Chondrocyte (in vitro differentiated cells): ENCODE results near the gene KCNF1. TPM values are rescaled to one million over a fixed set of nuclear protein-coding genes. Genes with fewer than 3 reads are reported as not detected.
"Not testable (repeated sequence)": the region's sequence is repeated elsewhere in the genome, so short reads cannot be mapped to it uniquely, and the experiment has no call there.

ENCODE experiments used
- DNase-seq: peaks from one replicate; pipeline ENCODE4 v3.0.0; 2021; ENCODE audit warnings: mixed read lengths, low spot score
- H3K27ac Mint-ChIP-seq: one replicate; pipeline ENCODE4 v1.8.0; 2021; ENCODE audit warnings: mild to moderate bottlenecking, moderate library complexity, mixed read lengths; ENCODE audit not compliant: unreplicated experiment
- H3K27me3 Mint-ChIP-seq: 2 replicates; pipeline ENCODE4 v1.8.0; 2021; ENCODE audit warnings: low read depth, mixed read lengths
- H3K36me3 Mint-ChIP-seq: 2 replicates; pipeline ENCODE4 v1.8.0; 2021; ENCODE audit warnings: low read depth, mixed read lengths
- H3K4me1 Mint-ChIP-seq: 2 replicates; pipeline ENCODE4 v1.8.0; 2021; ENCODE audit warnings: low read depth, mild to moderate bottlenecking, mixed read lengths
- H3K4me3 Mint-ChIP-seq: one replicate; pipeline ENCODE4 v1.8.0; 2021; ENCODE audit warnings: mild to moderate bottlenecking, moderate library complexity, mixed read lengths; ENCODE audit not compliant: unreplicated experiment
- H3K9me3 Mint-ChIP-seq: 2 replicates; pipeline ENCODE4 v1.8.0; 2021; ENCODE audit warnings: low read depth, mixed read lengths
- total RNA-seq: library from RNA; stranded (reverse); gene quantifications from 3 replicates; pipeline ENCODE4 v1.2.1, GENCODE V29; 2021
- TF ChIP-seq, protein P1 (sequence below): fragments of 200-600 bp; sonication (generic); IDR thresholded peaks from 2 replicates; pipeline ENCODE4 v1.5.0; 2021; ENCODE audit warnings: antibody characterized with exemption, mild to moderate bottlenecking, moderate library complexity

The KCNF1 gene
- total RNA-seq, 1 donor from 2014 or later = not detected

GRCh38 chr2:10957391-10957790, 45.7 kb downstream of the KCNF1 start:
- peak; percentile 34 for DNase-seq
- no peak overlapping the region for H3K27ac Mint-ChIP-seq

DNA sequence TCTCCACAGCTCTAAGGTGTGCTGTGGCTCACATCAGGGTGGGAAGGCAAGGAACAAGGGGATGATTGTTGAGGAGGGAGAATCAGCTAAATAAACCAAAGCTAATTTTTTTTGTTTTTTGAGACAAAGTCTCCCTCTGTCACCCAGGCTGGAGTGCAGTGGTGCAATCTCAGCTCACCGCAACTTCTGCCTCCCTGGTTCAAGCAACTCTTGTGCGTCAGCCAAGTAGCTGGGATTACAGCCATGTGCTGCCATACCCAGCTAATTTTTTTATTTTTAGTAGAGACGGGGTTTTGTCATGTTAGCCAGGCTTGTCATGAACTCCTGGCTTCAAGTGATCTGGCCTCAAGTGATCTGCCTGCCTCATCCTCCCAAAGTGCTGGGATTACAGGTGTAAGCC, 46.7 kb downstream of the KCNF1 start:
- not testable (repeated sequence) for H3K9me3 Mint-ChIP-seq, DNase-seq, H3K4me1 Mint-ChIP-seq, H3K36me3 Mint-ChIP-seq, H3K4me3 Mint-ChIP-seq, H3K27me3 Mint-ChIP-seq, H3K27ac Mint-ChIP-seq

More at GRCh38 chr2:10957391-10957790, 45.7 kb downstream of the KCNF1 start:
- Mint-ChIP-seq H3K4me1 (no peaks in the 10 kb centered on the region), H3K4me3 (no peak overlapping the region), H3K27me3 (peaks cover 5% of the 10 kb centered on the region), H3K9me3 (no peaks in the 10 kb centered on the region), H3K36me3 (no peaks in the 10 kb centered on the region)
- TF ChIP-seq, protein P1, sequence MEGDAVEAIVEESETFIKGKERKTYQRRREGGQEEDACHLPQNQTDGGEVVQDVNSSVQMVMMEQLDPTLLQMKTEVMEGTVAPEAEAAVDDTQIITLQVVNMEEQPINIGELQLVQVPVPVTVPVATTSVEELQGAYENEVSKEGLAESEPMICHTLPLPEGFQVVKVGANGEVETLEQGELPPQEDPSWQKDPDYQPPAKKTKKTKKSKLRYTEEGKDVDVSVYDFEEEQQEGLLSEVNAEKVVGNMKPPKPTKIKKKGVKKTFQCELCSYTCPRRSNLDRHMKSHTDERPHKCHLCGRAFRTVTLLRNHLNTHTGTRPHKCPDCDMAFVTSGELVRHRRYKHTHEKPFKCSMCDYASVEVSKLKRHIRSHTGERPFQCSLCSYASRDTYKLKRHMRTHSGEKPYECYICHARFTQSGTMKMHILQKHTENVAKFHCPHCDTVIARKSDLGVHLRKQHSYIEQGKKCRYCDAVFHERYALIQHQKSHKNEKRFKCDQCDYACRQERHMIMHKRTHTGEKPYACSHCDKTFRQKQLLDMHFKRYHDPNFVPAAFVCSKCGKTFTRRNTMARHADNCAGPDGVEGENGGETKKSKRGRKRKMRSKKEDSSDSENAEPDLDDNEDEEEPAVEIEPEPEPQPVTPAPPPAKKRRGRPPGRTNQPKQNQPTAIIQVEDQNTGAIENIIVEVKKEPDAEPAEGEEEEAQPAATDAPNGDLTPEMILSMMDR = no peak

DNA sequence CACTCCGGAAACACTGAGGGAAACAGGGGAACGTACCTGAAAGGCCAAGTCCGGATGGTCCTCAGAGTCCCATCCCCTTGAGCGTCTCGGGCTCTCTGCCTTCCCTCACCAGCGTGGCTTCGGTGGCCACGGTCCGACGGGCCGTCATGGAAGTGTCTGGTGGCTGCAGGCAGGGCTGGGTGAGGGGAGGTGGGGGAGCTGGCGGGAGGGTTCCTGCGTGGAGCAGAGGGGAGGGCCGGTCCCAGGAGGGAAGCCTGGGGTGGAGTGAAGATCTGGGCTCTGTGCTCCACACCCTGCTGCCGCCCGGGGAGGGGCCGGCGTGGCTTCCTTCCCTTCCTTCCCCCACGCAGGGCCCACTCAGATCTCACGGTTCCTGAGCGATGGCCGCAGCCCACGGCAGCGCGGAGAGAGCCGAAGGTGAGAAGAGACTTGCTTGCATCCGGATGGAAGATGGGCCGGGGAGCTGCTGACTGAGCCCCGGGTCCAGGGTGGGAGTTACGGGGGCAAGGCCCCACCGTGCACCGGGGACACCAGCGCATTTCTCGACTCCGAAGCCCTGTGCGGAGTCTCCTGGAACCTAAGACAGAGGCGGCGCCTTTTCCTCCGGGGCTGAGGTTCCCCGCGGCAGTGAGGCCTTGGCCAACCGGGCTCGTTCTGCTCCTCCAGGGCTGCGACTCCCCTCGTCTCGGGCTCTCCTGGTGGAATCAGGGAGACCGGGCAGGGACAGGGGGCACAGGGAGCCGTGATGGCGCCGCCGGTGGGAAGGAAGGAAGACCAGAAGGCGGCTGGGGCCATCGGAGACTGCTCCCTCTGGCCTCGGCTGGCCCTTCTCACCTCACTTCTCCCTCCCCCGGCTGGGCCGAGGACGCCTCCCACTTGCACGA, 49.1 kb downstream of the KCNF1 start:
- Mint-ChIP-seq H3K36me3 (no peaks in the 10 kb centered on the region), H3K27ac (no peak overlapping the region), H3K27me3 (peaks cover 16% of the 10 kb centered on the region), H3K9me3 (no peaks in the 10 kb centered on the region), H3K4me1 (peaks cover 4% of the 10 kb centered on the region), H3K4me3 (no peak overlapping the region)
- TF ChIP-seq, protein P1 = no peak
- peak; percentile 85 for DNase-seq

GRCh38 chr2:10961490-10961875, 49.7 kb downstream of the KCNF1 start:
- Mint-ChIP-seq H3K4me1 (peaks cover 4% of the 10 kb centered on the region), H3K27me3 (peaks cover 14% of the 10 kb centered on the region), H3K9me3 (no peaks in the 10 kb centered on the region), H3K36me3 (no peaks in the 10 kb centered on the region), H3K27ac (no peak overlapping the region), H3K4me3 (no peak overlapping the region)
- no peak for DNase-seq
- TF ChIP-seq, protein P1 = no peak

GRCh38 chr2:10962004-10962403, 50.3 kb downstream of the KCNF1 start:
- Mint-ChIP-seq H3K4me3 (no peak overlapping the region), H3K36me3 (no peaks in the 10 kb centered on the region), H3K27me3 (peaks cover 14% of the 10 kb centered on the region), H3K27ac (no peak overlapping the region), H3K9me3 (no peaks in the 10 kb centered on the region), H3K4me1 (peaks cover 4% of the 10 kb centered on the region)
- TF ChIP-seq, protein P1 = no peak
- peak; percentile 51 for DNase-seq

- DNase-seq = peak; percentile 24
- H3K4me3 Mint-ChIP-seq = no peak overlapping the region
- no peaks in the 10 kb centered on the region for H3K9me3 Mint-ChIP-seq
- peaks cover 4% of the 10 kb centered on the region for H3K4me1 Mint-ChIP-seq
- TF ChIP-seq, protein P1 = no peak
- H3K27me3 Mint-ChIP-seq = peaks cover 11% of the 10 kb centered on the region
- H3K27ac Mint-ChIP-seq = no peak overlapping the region
- H3K36me3 Mint-ChIP-seq = no peaks in the 10 kb centered on the region
Observed at GRCh38 chr2:10963155-10963554, 51.4 kb downstream of the KCNF1 start.
